ENCODE data around the gene SREK1.

The SREK1 gene

DNA sequence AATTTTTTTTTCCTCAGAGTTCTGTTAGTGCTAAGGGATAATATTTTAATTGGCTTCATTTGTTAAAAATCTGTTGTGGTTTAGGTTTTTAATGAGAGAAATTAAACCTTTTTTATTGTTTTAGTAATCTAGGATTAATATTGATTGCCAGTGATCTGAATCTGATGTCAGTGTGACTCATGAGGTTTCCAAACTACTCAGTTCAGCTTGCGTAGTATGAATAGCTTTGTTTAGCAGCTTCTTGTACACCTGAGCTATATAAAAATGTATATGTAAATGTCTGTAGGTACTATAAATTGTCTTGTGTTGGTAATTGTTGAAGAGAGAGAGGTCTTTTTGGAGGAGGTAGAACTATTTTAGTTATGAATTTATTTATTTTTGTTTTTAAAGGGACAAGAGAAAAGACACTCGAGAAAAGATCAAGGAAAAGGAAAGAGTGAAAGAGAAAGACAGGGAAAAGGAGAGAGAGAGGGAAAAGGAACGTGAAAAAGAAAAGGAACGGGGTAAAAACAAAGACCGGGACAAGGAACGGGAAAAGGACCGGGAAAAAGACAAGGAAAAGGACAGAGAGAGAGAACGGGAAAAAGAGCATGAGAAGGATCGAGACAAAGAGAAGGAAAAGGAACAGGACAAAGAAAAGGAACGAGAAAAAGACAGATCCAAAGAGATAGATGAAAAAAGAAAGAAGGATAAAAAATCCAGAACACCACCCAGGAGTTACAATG, 26.3 kb downstream of the SREK1 start:
- Mint-ChIP-seq H3K27me3 (no peaks in the 10 kb centered on the region), H3K36me3 (ENCODE audit: insufficient read depth) (peaks cover 39% of the 10 kb centered on the region), H3K27ac (ENCODE audit: low read depth) (peak overlapping the region; percentile 95), H3K4me1 (peaks cover 28% of the 10 kb centered on the region), H3K9me3 (no peaks in the 10 kb centered on the region), H3K4me3 (no peak overlapping the region)
- DNase-seq (ENCODE audit: low spot score in 2 of 2), result no peak
- ATAC-seq (replicated peaks; ENCODE audit: extremely low read depth, poor library complexity, severe bottlenecking), result no peak

DNA sequence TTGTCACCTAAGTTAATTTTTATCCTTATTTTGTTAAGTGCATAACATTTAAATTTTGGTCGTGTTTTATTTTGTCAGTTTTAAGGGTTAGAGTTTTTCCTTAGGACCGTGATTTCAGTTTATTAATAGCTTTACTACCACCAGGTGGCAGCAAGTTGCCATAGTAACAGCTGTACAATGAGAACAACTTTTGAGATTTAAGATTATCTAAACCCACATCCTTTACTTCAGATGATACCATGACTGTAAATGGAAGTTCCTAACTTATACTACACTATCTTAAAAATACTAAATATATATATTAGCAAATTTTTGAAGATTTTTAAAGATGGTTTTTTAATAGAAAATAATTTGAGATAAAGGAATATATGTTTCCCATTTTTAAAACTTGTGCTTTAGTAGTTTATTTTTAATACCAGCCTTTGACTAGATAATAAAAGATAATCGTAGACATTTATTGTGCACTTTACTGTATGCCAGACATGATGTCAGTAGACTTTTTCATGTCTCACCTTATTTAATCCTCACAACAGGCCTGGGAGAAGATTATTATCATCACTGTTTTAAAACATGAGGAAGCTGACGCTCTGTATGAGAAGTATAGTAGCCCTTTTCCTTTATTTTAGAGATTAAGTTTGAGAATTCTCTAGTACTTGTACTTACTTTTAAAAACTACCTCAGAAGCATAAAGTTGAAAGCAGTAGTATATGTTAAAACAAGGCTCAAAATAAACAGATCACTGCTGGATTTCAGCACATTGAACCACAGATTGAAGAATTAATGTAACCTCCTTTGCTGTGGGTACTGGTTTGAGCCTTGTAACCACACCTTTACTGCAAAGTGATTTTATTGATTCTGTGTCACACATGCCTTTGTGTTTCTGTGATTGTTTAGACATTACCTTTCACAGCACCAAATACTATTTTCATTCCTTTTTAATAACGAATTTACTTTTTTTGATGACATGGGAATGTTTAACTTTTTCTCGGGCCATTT, 27.5 kb downstream of the SREK1 start:
- H3K27ac Mint-ChIP-seq (ENCODE audit: low read depth), result peak overlapping the region; percentile 95
- peak in 1 of 2 donors; percentile 48 for DNase-seq (ENCODE audit: low spot score in 2 of 2)

DNA sequence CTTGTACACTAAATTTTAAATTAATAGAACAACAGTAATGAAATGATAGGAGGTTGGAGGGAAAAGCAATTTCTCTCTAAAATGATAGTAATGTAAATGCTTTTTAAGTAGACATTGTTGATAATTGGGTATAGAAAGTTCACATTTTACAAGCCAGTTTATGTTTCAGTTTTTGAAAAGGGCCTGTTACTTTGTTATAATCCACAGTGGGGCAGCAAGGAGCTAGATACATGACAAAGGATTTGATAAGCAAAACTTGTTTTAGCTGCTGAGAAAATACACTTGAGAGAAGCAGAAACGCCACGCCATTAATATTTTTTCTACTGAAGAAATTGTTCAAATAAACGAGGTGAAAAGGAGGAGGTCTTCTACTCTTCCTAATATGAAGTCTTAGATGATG, 30.2 kb downstream of the SREK1 start:
- H3K27ac Mint-ChIP-seq (ENCODE audit: low read depth), result peak overlapping the region; percentile 8
- H3K4me1 Mint-ChIP-seq, result peaks cover 21% of the 10 kb centered on the region
- peaks cover 59% of the 10 kb centered on the region for H3K36me3 Mint-ChIP-seq (ENCODE audit: insufficient read depth)
- no peak overlapping the region for H3K4me3 Mint-ChIP-seq
- DNase-seq (ENCODE audit: low spot score in 2 of 2) (no peak), ATAC-seq (replicated peaks; ENCODE audit: extremely low read depth, poor library complexity, severe bottlenecking) (no peak)
- H3K27me3 Mint-ChIP-seq, result no peaks in the 10 kb centered on the region
- no peaks in the 10 kb centered on the region for H3K9me3 Mint-ChIP-seq

More for the DNA sequence above, 27.5 kb downstream of the SREK1 start:
- ATAC-seq (replicated peaks; ENCODE audit: extremely low read depth, poor library complexity, severe bottlenecking), result peak; percentile 93
- H3K4me3 Mint-ChIP-seq, result no peak overlapping the region
- no peaks in the 10 kb centered on the region for H3K27me3 Mint-ChIP-seq
- peaks cover 43% of the 10 kb centered on the region for H3K36me3 Mint-ChIP-seq (ENCODE audit: insufficient read depth)
- peaks cover 21% of the 10 kb centered on the region for H3K4me1 Mint-ChIP-seq
- H3K9me3 Mint-ChIP-seq, result no peaks in the 10 kb centered on the region

DNA sequence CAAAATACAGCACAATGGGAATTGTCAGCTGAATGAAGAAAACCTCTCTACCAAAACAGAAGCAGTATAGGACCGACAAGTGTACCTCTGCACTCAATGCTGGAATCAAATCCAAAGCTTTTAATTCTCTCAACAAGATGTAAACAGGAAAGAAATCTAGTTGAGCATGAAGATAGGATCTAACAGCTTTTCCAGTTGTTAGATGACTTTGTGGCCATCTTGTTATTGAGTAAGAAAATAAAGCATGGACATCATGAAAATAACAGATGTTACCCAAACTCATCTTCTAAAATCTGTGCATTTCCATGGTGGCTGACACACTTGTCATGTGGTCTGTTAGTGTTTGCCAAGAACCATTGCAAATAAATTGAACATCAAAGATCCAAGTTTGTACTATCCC, 34.7 kb downstream of the SREK1 start:
- no peak for ATAC-seq (replicated peaks; ENCODE audit: extremely low read depth, poor library complexity, severe bottlenecking)
- Mint-ChIP-seq H3K4me1 (no peaks in the 10 kb centered on the region), H3K4me3 (no peak overlapping the region), H3K27ac (ENCODE audit: low read depth) (no peak overlapping the region), H3K9me3 (no peaks in the 10 kb centered on the region), H3K27me3 (no peaks in the 10 kb centered on the region), H3K36me3 (ENCODE audit: insufficient read depth) (peaks cover 53% of the 10 kb centered on the region)
- no peak for DNase-seq (ENCODE audit: low spot score in 2 of 2)

DNA sequence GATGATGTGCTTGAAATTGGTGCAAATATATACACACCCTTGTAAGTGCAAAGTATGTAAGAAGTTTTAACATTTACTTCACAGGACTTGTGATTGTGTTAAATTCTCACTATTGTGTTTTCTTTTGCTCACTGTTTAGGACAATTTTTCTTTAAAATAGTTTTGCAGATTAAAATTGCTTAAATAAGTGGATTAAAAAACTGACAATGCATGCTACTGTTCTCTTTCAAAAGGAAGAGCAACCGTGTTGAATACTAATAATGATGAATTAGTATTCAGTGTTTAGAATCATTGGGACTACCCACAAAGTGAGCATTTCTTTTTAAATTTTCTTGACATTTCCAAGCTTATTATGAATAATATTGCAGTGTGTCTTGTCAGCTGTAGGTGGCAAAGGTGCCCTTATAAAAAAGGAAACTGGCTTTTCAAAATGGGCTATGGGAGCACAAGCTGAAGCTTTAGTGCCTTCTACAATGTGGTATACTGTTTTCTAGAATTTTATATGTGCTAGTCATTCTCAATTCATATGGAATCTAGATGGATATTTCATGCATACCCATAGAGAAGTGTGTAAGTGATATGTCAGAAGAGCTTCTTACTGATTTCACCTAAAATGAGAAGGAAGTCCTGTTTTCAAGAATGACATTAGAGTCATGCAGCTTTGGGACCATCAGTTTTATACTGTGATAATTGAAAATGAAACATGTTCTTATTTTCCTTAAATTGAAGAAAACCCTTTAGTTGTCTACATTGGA, 35.4 kb downstream of the SREK1 start:
- Mint-ChIP-seq H3K27me3 (no peaks in the 10 kb centered on the region), H3K27ac (ENCODE audit: low read depth) (no peak overlapping the region), H3K4me3 (no peak overlapping the region), H3K9me3 (no peaks in the 10 kb centered on the region), H3K36me3 (ENCODE audit: insufficient read depth) (peaks cover 52% of the 10 kb centered on the region), H3K4me1 (no peaks in the 10 kb centered on the region)
- no peak for DNase-seq (ENCODE audit: low spot score in 2 of 2)
- ATAC-seq (replicated peaks; ENCODE audit: extremely low read depth, poor library complexity, severe bottlenecking), result no peak

DNA sequence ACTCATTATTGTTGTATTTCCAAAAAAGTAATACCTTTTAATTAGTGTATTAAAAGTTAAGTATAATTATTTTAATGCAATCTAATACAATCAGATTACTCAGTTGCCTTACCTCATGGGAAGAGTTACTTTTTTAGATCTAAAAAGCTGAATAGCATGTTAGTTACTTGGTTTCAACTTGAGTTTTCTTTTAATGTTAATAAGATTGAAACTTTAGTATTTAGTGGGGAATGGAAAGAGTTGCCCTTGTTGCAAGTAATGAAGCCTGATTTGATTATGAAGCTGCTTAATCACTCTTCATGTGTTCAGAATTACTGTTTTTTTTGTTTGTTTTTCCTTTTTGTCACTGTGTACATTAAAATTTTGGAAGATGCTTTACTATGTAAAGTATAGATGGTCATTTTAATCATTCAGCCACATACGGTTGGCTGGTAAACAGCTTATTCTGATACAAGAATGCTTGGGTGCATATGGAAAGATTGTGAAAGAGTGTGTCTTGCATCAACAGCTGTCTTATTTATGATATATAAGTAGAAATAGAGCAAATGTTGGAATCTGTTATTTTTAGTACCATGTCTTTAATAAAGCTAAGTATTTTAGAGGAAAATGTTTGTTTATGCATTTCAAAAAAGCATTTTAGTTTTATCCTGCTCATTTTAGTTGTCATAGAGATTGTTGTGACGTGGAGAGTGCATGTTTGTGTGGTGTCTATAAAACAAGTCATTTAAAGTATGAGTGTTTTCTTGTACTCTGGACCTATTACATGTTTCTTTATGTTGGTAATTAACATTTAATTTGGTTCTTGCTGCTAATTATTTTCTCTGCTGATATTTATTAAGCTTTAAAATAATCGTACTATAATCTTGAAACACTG, 36.4 kb downstream of the SREK1 start:
- DNase-seq (ENCODE audit: low spot score in 2 of 2) (no peak), ATAC-seq (replicated peaks; ENCODE audit: extremely low read depth, poor library complexity, severe bottlenecking) (no peak)
- H3K4me1 Mint-ChIP-seq, result no peaks in the 10 kb centered on the region
- H3K27me3 Mint-ChIP-seq, result no peaks in the 10 kb centered on the region
- H3K4me3 Mint-ChIP-seq, result no peak overlapping the region
- H3K27ac Mint-ChIP-seq (ENCODE audit: low read depth), result no peak overlapping the region
- no peaks in the 10 kb centered on the region for H3K9me3 Mint-ChIP-seq
- H3K36me3 Mint-ChIP-seq (ENCODE audit: insufficient read depth), result peaks cover 45% of the 10 kb centered on the region

DNA sequence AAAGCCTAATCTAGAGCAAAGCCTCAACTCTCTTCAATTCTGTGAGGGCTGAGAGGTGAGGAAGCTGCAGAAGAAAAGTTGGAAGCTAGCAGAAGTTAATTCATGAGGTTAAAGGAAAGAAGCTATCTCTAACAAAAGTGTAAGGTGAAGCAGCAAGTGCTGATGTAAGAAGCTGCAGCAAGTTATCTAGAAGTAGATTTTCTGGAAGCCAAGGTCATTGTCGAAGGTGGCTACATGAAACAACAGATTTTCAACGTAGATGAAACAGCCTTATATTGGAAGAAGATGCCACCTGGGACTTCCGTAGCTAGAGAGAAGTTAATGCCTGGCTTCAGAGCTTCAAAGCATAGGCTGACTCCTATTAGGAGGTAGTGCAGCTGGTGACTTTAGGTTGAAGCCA, 42.0 kb downstream of the SREK1 start:
- DNase-seq (ENCODE audit: low spot score in 2 of 2) (no peak), ATAC-seq (replicated peaks; ENCODE audit: extremely low read depth, poor library complexity, severe bottlenecking) (no peak)
- Mint-ChIP-seq H3K36me3 (ENCODE audit: insufficient read depth) (peaks cover 7% of the 10 kb centered on the region), H3K27me3 (no peaks in the 10 kb centered on the region), H3K9me3 (no peaks in the 10 kb centered on the region), H3K4me3 (no peak overlapping the region), H3K4me1 (no peaks in the 10 kb centered on the region), H3K27ac (ENCODE audit: low read depth) (no peak overlapping the region)

DNA sequence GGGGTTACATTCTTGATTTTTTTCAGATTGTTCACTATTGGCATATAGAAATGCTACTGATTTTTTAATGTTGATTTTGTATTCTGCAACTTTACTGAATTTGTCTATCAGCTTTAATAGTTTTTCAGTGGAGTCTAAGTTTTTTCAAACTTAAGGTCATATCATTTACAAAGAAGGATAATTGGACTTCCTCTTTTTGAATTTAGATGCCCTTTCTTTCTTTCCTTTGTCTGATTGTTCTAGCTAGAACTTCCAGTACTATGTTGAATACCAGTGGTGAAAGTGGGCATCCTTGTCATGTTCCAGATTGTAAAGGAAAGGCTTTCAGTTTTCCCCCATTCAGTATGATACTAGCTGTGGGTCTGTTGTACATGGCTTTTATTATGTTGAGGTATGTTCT, 49.3 kb downstream of the SREK1 start:
- Mint-ChIP-seq H3K4me3 (no peak overlapping the region), H3K36me3 (ENCODE audit: insufficient read depth) (no peaks in the 10 kb centered on the region), H3K27me3 (no peaks in the 10 kb centered on the region), H3K27ac (ENCODE audit: low read depth) (no peak overlapping the region), H3K4me1 (no peaks in the 10 kb centered on the region), H3K9me3 (no peaks in the 10 kb centered on the region)
- DNase-seq (ENCODE audit: low spot score in 2 of 2) (no peak), ATAC-seq (replicated peaks; ENCODE audit: extremely low read depth, poor library complexity, severe bottlenecking) (no peak)

DNA sequence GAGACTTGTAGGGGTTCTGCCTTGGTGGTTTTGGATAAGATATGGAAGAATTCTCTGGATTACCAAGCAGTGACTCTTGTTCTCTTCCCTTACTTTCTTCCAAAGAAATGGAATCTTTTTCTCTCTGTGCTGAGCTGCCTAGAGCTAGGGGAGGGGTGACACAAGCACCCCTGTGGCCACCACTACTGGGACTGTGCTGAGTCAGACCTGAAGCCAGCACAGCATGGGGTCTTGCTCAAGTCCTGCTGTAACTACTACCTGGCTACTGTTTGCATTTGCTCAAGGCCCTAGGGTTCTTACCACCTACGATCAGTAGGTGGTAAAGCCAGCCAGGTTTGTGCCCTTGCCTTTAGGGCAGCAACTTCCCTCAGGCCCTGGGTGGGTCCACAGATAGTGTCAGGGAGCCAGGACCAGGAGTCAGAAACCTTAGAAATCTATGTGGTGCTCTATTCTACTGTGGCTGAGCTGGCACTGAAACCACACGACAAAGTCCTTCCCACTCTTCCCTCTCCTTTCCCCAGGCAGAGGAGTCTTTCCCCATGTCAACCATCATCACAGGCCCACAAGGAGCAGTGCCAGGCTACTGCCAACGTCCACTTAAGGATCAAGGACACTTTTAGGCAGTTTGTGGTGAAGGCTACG, 53.8 kb downstream of the SREK1 start:
- no peaks in the 10 kb centered on the region for H3K36me3 Mint-ChIP-seq (ENCODE audit: insufficient read depth)
- no peak overlapping the region for H3K4me3 Mint-ChIP-seq
- no peaks in the 10 kb centered on the region for H3K27me3 Mint-ChIP-seq
- H3K4me1 Mint-ChIP-seq, result no peaks in the 10 kb centered on the region
- DNase-seq (ENCODE audit: low spot score in 2 of 2) (no peak), ATAC-seq (replicated peaks; ENCODE audit: extremely low read depth, poor library complexity, severe bottlenecking) (no peak)
- H3K9me3 Mint-ChIP-seq, result no peaks in the 10 kb centered on the region
- no peak overlapping the region for H3K27ac Mint-ChIP-seq (ENCODE audit: low read depth)

DNA sequence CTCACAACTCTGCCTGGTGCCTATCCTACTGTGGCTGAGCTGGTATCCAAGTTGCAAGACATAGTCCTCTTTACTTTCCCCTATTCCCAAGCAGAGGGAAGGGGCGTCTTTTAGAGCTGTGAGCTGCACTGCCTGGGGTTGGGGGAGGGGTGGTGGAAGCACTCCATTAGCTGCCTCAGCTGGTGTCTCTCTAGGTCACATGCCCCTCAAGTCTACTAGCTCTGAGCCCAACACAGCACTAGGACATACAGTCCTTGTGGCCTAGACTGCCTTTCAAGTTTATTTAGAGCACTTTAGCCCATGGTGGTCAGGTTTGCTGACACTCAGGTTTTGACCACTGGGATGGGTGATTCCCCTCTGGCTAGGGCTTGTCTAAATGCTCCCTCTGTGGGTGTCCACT, 54.7 kb downstream of the SREK1 start:
- Mint-ChIP-seq H3K36me3 (ENCODE audit: insufficient read depth) (no peaks in the 10 kb centered on the region), H3K27me3 (no peaks in the 10 kb centered on the region), H3K9me3 (no peaks in the 10 kb centered on the region), H3K4me1 (no peaks in the 10 kb centered on the region), H3K27ac (ENCODE audit: low read depth) (no peak overlapping the region), H3K4me3 (no peak overlapping the region)
- ATAC-seq (replicated peaks; ENCODE audit: extremely low read depth, poor library complexity, severe bottlenecking), result no peak
- DNase-seq (ENCODE audit: low spot score in 2 of 2), result no peak

DNA sequence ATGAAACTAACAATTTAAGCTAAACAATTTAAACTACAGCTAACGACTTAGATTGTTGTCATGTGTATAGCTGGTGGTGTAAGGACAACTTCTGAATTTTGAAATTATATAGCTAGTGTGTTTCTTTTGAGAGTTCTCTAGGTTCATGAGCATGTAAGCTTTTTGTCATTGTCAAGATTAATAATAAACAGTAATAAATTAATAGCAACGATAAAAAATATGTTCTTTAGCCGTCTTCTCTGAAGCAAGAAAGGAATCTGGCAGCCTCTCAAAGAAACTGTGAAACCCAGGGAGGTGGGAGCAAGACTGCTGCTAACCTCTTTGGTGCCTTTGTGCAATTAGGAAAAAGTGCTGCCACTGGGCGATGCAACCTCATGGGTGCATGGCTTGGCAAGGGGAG, 59.4 kb downstream of the SREK1 start:
- H3K4me1 Mint-ChIP-seq, result no peaks in the 10 kb centered on the region
- no peaks in the 10 kb centered on the region for H3K36me3 Mint-ChIP-seq (ENCODE audit: insufficient read depth)
- H3K27ac Mint-ChIP-seq (ENCODE audit: low read depth), result no peak overlapping the region
- DNase-seq (ENCODE audit: low spot score in 2 of 2) (no peak), ATAC-seq (replicated peaks; ENCODE audit: extremely low read depth, poor library complexity, severe bottlenecking) (no peak)
- H3K4me3 Mint-ChIP-seq, result no peak overlapping the region
- no peaks in the 10 kb centered on the region for H3K9me3 Mint-ChIP-seq
- H3K27me3 Mint-ChIP-seq, result no peaks in the 10 kb centered on the region
